ENCODE results near the gene PTBP1. TPM values are rescaled to one million over a fixed set of nuclear protein-coding genes. Genes with fewer than 3 reads are reported as not detected.

Gene PTBP1
- total RNA-seq, 1 experiment from 2014 or later: 680 TPM

- no peak for TF ChIP-seq CDX4 (CRISPR knock-in tag; IDR thresholded peaks at IDR 0.05; ENCODE audit: borderline replicate concordance)
- no peak for TF ChIP-seq ZNF281 (CRISPR knock-in tag; IDR thresholded peaks at IDR 0.05)
- no peak for TF ChIP-seq SMAD3 (CRISPR knock-in tag; IDR thresholded peaks at IDR 0.05; ENCODE audit: borderline replicate concordance)
- TF ChIP-seq CBFB (CRISPR knock-in tag; IDR thresholded peaks at IDR 0.05; ENCODE audit: low read depth): no peak
- TF ChIP-seq PRRX2 (CRISPR knock-in tag; IDR thresholded peaks at IDR 0.05): no peak
- no peak for TF ChIP-seq SP1 (CRISPR knock-in tag; conservative IDR thresholded peaks at IDR 0.05)
Observed at GRCh38 chr19:791567-792305, 5.5 kb upstream of the PTBP1 start (continued).

- Mint-ChIP-seq H3K4me1 (peaks cover 38% of the 10 kb centered on the region), H3K27me3 (ENCODE audit: low read depth) (no peaks in the 10 kb centered on the region), H3K4me3 (no peak overlapping the region), H3K9me3 (no peaks in the 10 kb centered on the region), H3K36me3 (no peaks in the 10 kb centered on the region), H3K27ac (peak overlapping the region; percentile 85; the same call in 1 of the 2 replicates)
- POLR2A ChIA-PET: interaction anchor here (1.8 kb wide), 1 partner anchor 10 kb away, joined by 5 read pairs; no protein-coding TSS in a partner anchor
- ATAC-seq: no peak
- peak; percentile 85 for TF ChIP-seq ZNF121 (CRISPR knock-in tag; IDR thresholded peaks at IDR 0.05)
- no peak for TF ChIP-seq PREB (CRISPR knock-in tag; IDR thresholded peaks at IDR 0.05; ENCODE audit: borderline replicate concordance)
- CTCF ChIA-PET: interaction anchor here (1.1 kb wide), 1 partner anchor 19 kb away, joined by 5 read pairs; no protein-coding TSS in a partner anchor
- DNase-seq (ENCODE audit: low spot score): no peak
Observed at GRCh38 chr19:792306-792885, 4.9 kb upstream of the PTBP1 start.

GRCh38 chr19:793806-794205 is 3.4 kb upstream of the PTBP1 start:
- TF ChIP-seq JAZF1 (CRISPR knock-in tag; IDR thresholded peaks at IDR 0.05): no peak
- no peak for TF ChIP-seq E2F5 (CRISPR knock-in tag; IDR thresholded peaks at IDR 0.05)
- TF ChIP-seq ELF4 (CRISPR knock-in tag; IDR thresholded peaks at IDR 0.05; ENCODE audit: low read depth): no peak
- TF ChIP-seq ATF1 (CRISPR knock-in tag; IDR thresholded peaks at IDR 0.05): no peak
- no peak for TF ChIP-seq SP1 (CRISPR knock-in tag; conservative IDR thresholded peaks at IDR 0.05)
- no peak for TF ChIP-seq CREB1 (CRISPR knock-in tag; IDR thresholded peaks at IDR 0.05)
- no peak overlapping the region for H3K4me3 Mint-ChIP-seq
- CTCF ChIA-PET: interaction anchor here (0.6 kb wide), 1 partner anchor 20 kb away, joined by 4 read pairs; no protein-coding TSS in a partner anchor
- H3K36me3 Mint-ChIP-seq: peaks cover 1% of the 10 kb centered on the region
- peak overlapping the region; percentile 85 for H3K27ac Mint-ChIP-seq
- ATAC-seq: no peak
- no peaks in the 10 kb centered on the region for H3K9me3 Mint-ChIP-seq
- H3K27me3 Mint-ChIP-seq (ENCODE audit: low read depth): no peaks in the 10 kb centered on the region
- no peak for DNase-seq (ENCODE audit: low spot score)
- peaks cover 33% of the 10 kb centered on the region for H3K4me1 Mint-ChIP-seq
- POLR2A ChIA-PET: interaction anchor here (0.5 to 1.8 kb wide), 2 partner anchors 9 to 63 kb away, joined by 3 to 5 read pairs; no protein-coding TSS in a partner anchor
